ENCODE measurements around the gene UCP3. TPM values are rescaled to one million over a fixed set of nuclear protein-coding genes. Genes with fewer than 3 reads are reported as not detected.

Gene UCP3
- total RNA-seq, 4 donors from 2014 or later, result 1.3 to 7.6 (median 3.1) TPM

DNA sequence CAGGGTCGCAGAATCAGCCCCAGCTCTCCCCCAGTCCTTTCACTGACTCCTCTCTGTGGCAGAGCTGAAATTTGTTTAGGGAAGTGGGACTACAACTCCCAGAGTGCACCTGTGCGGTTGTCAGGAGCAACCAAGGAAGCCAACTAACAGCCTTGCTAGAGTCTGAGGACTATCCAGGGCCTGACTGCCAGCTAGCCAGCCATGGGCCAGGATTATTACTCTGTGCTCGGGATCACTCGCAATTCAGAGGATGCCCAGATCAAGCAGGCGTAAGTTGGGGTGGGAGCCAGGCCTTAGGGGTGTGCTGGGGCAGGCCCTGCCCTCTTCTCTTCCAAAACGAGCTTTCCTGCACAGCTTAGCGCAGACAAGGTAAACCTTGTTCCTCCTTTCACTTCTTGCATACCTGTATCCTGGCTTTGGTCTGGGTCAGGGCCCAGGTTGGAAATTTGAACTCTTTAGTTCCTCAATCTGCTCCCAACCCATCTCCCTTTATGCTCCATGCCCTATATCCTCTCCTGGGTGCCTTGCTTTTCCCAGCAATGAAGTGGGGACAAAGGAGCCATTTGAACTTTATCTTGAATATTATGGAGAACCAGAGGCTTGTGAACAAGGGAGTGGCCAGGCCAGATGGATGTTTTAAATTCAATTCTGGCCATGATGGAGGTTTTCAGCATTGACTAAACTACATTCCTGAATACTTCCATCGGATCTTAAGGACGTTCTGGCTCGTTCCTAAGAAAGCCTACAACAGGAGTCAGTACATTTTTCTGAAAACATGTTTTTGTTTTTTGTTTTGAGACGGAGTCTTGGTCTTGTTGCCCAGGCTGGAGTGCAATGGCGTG lies 57.8 kb downstream of the UCP3 start, which contains the start of gene DNAJB13:
TSS of gene DNAJB13 (plus strand) at position 158 of the 842 bp plus-strand sequence. CDS start at position 202, 44 bp downstream.
- H3K9me3 ChIP-seq, result no peaks in the 10 kb centered on the region
- DNase-seq, result peak; percentile 44
- intact Hi-C loops (cut with DNase I; ENCODE audit: low total_unique reads), result no loop called here
- no peaks in the 10 kb centered on the region for H3K4me1 ChIP-seq
- in situ Hi-C loops (cut with MboI; ENCODE audit: low pct_ligation_motif_present in 1 of 4, low pct_unique_long_range_greater_than_20kb in 1 of 4, low sequenced_read_pairs in 3 of 4), result loop anchor here in 2 of 4 donors (25.0 kb wide), 2 partner anchors 136 to 611 kb away; no protein-coding TSS in a partner anchor
- H3K27ac ChIP-seq, result no peak within 1 kb of the TSS
- TF ChIP-seq POLR2AphosphoS5 (IDR thresholded peaks at IDR 0.05) (no peak), POLR2A (IDR thresholded peaks at IDR 0.05) (no peak), EP300 (IDR thresholded peaks at IDR 0.05; ENCODE audit: low read depth) (no peak)
- TF ChIP-seq, protein P1, sequence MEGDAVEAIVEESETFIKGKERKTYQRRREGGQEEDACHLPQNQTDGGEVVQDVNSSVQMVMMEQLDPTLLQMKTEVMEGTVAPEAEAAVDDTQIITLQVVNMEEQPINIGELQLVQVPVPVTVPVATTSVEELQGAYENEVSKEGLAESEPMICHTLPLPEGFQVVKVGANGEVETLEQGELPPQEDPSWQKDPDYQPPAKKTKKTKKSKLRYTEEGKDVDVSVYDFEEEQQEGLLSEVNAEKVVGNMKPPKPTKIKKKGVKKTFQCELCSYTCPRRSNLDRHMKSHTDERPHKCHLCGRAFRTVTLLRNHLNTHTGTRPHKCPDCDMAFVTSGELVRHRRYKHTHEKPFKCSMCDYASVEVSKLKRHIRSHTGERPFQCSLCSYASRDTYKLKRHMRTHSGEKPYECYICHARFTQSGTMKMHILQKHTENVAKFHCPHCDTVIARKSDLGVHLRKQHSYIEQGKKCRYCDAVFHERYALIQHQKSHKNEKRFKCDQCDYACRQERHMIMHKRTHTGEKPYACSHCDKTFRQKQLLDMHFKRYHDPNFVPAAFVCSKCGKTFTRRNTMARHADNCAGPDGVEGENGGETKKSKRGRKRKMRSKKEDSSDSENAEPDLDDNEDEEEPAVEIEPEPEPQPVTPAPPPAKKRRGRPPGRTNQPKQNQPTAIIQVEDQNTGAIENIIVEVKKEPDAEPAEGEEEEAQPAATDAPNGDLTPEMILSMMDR (IDR thresholded peaks at IDR 0.05), result no peak
- no peaks in the 10 kb centered on the region for H3K27me3 ChIP-seq
- H3K4me3 ChIP-seq, result no peak within 1 kb of the TSS
- WGBS, 2 donors (ENCODE audit: low coverage in 1 of 2), result 78 to 80% methylated on average over 4 to 12 of the region's 12 CpGs
- H3K36me3 ChIP-seq, result no peaks in the 10 kb centered on the region

Other genes with a start within 250 kb of the UCP3 start
- 100 to 1,000 TPM in 3 of 4 donors, 10 to 100 TPM in 1; 49.0 to 232 (median 206) TPM for gene RAB6A, start 248.0 kb downstream of the UCP3 start, total RNA-seq
- gene MRPL48, start 221.2 kb downstream of the UCP3 start, total RNA-seq, result 10 to 100 TPM in 3 of 4 donors, not detected in 1; 10.5 to 21.1 (median 21.0) TPM
- 10 to 100 TPM; 26.3 to 92.8 (median 74.4) TPM for gene COA4, start 132.2 kb downstream of the UCP3 start, total RNA-seq
- 10 to 100 TPM in 2 of 4 donors, 1 to 10 TPM in 1, under 1 TPM in 1; 0.37 to 10.5 (median 6.4) TPM for gene PAAF1, start 132.1 kb downstream of the UCP3 start, total RNA-seq
- gene DNAJB13, start 58.1 kb downstream of the UCP3 start, total RNA-seq, result not detected
- 10 to 100 TPM; 36.7 to 57.6 (median 39.6) TPM for gene UCP2, start 26.2 kb downstream of the UCP3 start, total RNA-seq
- 10 to 100 TPM; 22.2 to 52.5 (median 37.4) TPM for gene C2CD3, start 161.9 kb upstream of the UCP3 start, total RNA-seq
- 10 to 100 TPM; 21.3 to 33.7 (median 22.4) TPM for gene PPME1, start 162.2 kb upstream of the UCP3 start, total RNA-seq